AG08396 (cell line): ENCODE results near the gene FAM237A.

Experiments
- DNase-seq: peaks from one replicate; pipeline ENCODE4 v3.0.0; 2012; ENCODE audit warnings: low spot score, mixed read lengths

FAM237A gene

GRCh38 chr2:206692971-206693370, 50.7 kb downstream of the FAM237A start:
- DNase-seq, result no peak

DNA sequence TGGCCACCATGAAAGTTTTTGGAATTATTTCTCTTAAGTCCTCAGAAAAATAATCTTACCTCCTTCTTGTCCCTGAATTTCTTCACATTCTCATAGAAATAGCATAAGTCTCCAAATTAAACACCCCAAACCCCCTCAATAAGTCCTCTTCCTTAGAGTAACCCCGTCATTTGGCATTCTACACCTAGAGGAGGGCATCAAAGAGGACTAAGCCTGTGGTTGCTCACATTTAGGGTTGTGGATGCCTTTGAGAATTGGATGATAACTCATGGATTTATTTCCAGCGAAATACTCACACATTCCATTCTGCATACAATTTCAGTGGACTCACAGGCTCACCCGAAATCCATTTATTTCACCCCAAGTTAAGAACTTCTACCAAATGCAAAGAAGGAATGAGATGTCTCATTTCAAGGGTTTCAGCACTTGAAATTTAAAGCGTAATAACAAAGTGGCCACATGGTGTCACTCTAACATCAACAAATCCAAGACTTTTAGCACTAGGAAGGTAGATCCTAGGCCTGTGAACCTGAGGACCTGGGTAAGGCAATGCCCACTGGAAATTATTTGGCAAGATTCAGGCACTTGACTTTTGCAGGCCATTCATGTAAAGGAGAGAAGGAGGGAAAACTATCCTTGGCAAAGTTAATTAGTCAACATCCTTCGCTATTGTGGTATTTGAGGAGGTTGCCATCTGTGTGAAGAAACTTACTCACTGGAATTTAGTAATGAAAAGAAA, 51.3 kb downstream of the FAM237A start:
- DNase-seq, result peak; percentile 41

DNA sequence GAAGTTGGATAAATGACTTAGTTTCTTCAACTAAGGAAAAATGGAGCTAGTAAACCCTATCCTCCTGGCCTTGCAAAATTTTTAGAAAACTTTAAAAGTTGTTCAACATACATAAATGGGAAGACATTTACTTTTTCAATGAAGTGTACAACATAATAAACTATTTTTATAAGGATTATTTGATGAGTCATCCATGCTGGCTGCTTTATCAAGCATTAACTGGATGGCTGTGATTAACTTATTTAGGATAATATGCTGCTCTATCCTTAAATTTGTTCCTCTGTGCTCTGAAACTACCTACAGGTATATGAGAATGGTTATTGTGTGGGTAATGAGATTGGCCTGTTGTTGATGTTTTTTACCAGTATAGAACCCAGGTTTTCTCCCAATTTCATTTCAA, 54.6 kb downstream of the FAM237A start:
- no peak for DNase-seq

DNA sequence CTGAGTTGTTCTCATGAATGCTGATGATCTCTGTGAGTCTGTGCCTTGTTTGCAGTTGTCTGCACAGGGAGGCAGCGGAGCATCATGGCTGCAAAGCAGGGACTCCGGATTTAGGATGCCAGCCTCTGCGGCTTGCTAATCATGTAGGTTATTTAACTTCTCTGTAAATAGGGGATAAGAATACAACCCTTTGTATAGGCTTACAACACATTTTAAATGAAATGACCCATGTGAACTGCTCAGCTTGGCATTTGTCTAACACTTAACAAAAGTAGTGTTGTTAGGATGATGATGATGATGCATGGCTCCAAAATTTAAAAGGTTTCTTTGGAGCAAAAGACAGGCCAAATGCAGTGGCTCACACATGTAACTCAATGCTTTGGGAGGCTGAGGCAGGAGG, 56.5 kb downstream of the FAM237A start:
- DNase-seq, result no peak
